DND-41 (cell line): Measurements from ENCODE around the gene PCDHA12.
"Not testable (repeated sequence)": the region's sequence is repeated elsewhere in the genome, so short reads cannot be mapped to it uniquely, and the experiment has no call there.

ENCODE experiments used
- ATAC-seq: fragments of 200-7000 bp; cut with Tn5 transposase; 3 replicates; pipeline ENCODE4 v1.9.1; 2021; ENCODE audit warnings: low read depth; ENCODE audit not compliant: insufficient read depth
- DNase-seq: peaks from one replicate; pipeline ENCODE4 v3.0.0-alpha.2; 2020
- H2AFZ ChIP-seq: 2 replicates; pipeline ENCODE4 v1.6.0; 2012; ENCODE audit warnings: low read depth, low read length
- H3K27ac ChIP-seq: 2 replicates; pipeline ENCODE4 v1.5.1; 2012; ENCODE audit warnings: low read length, inconsistent platforms
- H3K27me3 ChIP-seq: fragments of 200-600 bp; sonication (generic); 2 replicates; pipeline ENCODE4 v1.6.0; 2012; ENCODE audit warnings: low read length, mild to moderate bottlenecking, inconsistent platforms; ENCODE audit not compliant: insufficient read depth, poor library complexity
- H3K36me3 ChIP-seq: 2 replicates; pipeline ENCODE4 v1.5.1; 2012; ENCODE audit warnings: low read length, inconsistent platforms; ENCODE audit not compliant: insufficient read depth
- H3K4me1 ChIP-seq: 2 replicates; pipeline ENCODE4 v1.5.1; 2012; ENCODE audit warnings: mild to moderate bottlenecking, low read length; ENCODE audit not compliant: insufficient read depth
- H3K4me2 ChIP-seq: 2 replicates; pipeline ENCODE4 v1.6.0; 2012; ENCODE audit warnings: mild to moderate bottlenecking, moderate library complexity, low read length, inconsistent platforms; ENCODE audit not compliant: insufficient read depth
- H3K4me3 ChIP-seq, 2 experiments: fragments of 200-600 bp in 1 of 2; shearing (Covaris generic) in 1 of 2; 2 replicates each; pipeline ENCODE4 v1.5.1; 2012 to 2016; ENCODE audit warnings: inconsistent platforms in 2 of 2, low read length in 2 of 2, mild to moderate bottlenecking in 2 of 2, low read depth in 1 of 2, moderate library complexity in 1 of 2
- H3K79me2 ChIP-seq: 2 replicates; pipeline ENCODE4 v1.6.0; 2012; ENCODE audit warnings: low read length, inconsistent platforms; ENCODE audit not compliant: insufficient read depth
- H3K9ac ChIP-seq: 2 replicates; pipeline ENCODE4 v1.6.0; 2012; ENCODE audit warnings: low read depth, mild to moderate bottlenecking, inconsistent platforms, low read length, moderate library complexity
- H3K9me3 ChIP-seq: 2 replicates; pipeline ENCODE4 v1.5.1; 2012; ENCODE audit warnings: low read length, moderate library complexity, mild to moderate bottlenecking, inconsistent platforms; ENCODE audit not compliant: insufficient read depth, severe bottlenecking
- H4K20me1 ChIP-seq: 2 replicates; pipeline ENCODE4 v1.6.0; 2012; ENCODE audit warnings: low read length; ENCODE audit not compliant: insufficient read depth
- CTCF ChIP-seq: IDR thresholded peaks from 2 replicates; pipeline ENCODE4 v1.5.1; 2012; ENCODE audit warnings: borderline replicate concordance, low read length, moderate library complexity, mild to moderate bottlenecking; ENCODE audit not compliant: poor library complexity, severe bottlenecking; ENCODE audit errors: extremely low read depth
- EZH2 ChIP-seq: IDR thresholded peaks from 3 replicates; pipeline ENCODE4 v1.6.1; 2012; ENCODE audit warnings: borderline replicate concordance, low read depth, mild to moderate bottlenecking, moderate library complexity, low read length, inconsistent platforms; ENCODE audit not compliant: severe bottlenecking

Gene PCDHA12

DNA sequence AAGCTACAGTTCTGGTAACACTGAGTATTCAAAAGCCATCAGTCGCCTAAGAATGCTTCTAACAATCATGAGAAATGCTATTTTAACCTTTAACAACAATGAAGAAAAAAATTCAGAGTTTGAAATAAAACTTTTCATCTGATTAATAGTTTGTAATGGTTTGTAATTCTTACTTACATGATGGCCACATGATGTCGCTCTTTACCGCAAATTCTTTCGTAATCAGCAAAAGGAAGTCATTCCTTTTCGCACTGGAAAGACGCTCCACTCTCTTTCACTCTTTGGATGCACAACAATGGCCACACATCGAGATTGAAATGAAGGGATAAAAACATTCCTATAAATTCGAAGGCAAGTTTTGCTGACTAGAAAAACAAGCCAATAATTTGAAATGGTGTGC, 41.1 kb upstream of the PCDHA12 start, which contains the start of gene PCDHA7:
Gene PCDHA7, plus strand, starts transcription at position 277 of the 400 bp plus-strand sequence. Its CDS starts 115 bp downstream, at position 392.
- TF ChIP-seq EZH2: no peak
- TF ChIP-seq CTCF: no peak
- Histone ChIP-seq H4K20me1 (no peaks in the 10 kb centered on the region), H3K27me3 (no peaks in the 10 kb centered on the region), H3K9me3 (no peaks in the 10 kb centered on the region), H3K79me2 (no peaks in the 10 kb centered on the region), H2AFZ (no peak within 1 kb of the TSS), H3K36me3 (no peaks in the 10 kb centered on the region), H3K4me2 (no peak within 1 kb of the TSS), H3K4me3 (no peak within 1 kb of the TSS), H3K27ac (no peak within 1 kb of the TSS), H3K9ac (no peak within 1 kb of the TSS), H3K4me1 (no peaks in the 10 kb centered on the region)
- no peak for DNase-seq
- ATAC-seq: no peak

- not testable (repeated sequence) for H3K27ac ChIP-seq, H3K27me3 ChIP-seq, H3K9ac ChIP-seq, H3K4me3 ChIP-seq, H2AFZ ChIP-seq, H3K36me3 ChIP-seq, H3K9me3 ChIP-seq, DNase-seq, H3K4me2 ChIP-seq, ATAC-seq, H4K20me1 ChIP-seq, H3K79me2 ChIP-seq, H3K4me1 ChIP-seq
These were observed 40.6 kb upstream of the PCDHA12 start for GRCh38 chr5:140834439-140835008.

DNA sequence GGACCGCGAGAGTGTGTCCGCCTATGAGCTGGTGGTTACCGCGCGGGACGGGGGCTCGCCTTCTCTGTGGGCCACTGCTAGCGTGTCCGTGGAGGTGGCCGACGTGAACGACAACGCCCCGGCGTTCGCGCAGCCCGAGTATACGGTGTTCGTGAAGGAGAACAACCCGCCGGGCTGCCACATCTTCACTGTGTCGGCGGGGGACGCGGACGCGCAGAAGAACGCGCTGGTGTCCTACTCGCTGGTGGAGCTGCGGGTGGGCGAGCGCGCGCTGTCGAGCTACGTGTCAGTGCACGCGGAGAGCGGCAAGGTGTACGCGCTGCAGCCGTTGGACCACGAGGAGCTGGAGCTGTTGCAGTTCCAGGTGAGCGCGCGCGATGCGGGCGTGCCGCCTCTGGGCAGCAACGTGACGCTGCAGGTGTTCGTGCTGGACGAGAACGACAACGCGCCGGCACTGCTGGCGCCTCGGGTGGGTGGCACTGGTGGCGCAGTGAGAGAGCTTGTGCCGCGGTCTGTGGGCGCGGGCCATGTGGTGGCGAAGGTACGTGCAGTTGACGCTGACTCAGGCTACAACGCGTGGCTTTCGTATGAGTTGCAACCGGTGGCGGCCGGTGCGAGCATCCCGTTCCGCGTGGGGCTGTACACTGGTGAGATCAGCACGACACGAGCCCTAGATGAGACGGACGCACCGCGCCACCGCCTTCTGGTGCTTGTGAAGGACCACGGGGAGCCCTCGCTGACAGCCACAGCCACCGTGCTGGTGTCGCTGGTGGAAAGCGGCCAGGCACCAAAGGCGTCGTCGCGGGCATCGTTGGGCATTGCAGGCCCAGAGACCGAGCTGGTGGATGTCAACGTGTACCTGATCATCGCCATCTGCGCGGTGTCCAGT, 39.2 kb upstream of the PCDHA12 start:
- DNase-seq (no peak), ATAC-seq (no peak)
- no peak for TF ChIP-seq EZH2
- no peak for TF ChIP-seq CTCF
- Histone ChIP-seq H3K4me3 (no peak overlapping the region), H4K20me1 (no peaks in the 10 kb centered on the region), H2AFZ (no peak overlapping the region), H3K4me1 (no peaks in the 10 kb centered on the region), H3K27me3 (no peaks in the 10 kb centered on the region), H3K9ac (no peak overlapping the region), H3K4me2 (no peak overlapping the region), H3K27ac (no peak overlapping the region), H3K36me3 (no peaks in the 10 kb centered on the region), H3K79me2 (no peaks in the 10 kb centered on the region), H3K9me3 (no peaks in the 10 kb centered on the region)
